Fibroblast of lung (primary cell): Measurements from ENCODE around the gene CAMK2B. TPM values are rescaled to one million over a fixed set of nuclear protein-coding genes. Genes with fewer than 3 reads are reported as not detected.

Experiments used
- DNase-seq, 2 donors: peaks; one replicate each; pipeline versions ENCODE4 v3.0.0 to v3.0.0-alpha.2; 2010; ENCODE audit warnings: low read depth in 2 of 2
- H2AFZ ChIP-seq: 2 replicates; pipeline ENCODE4 v1.5.1; 2012; ENCODE audit warnings: low read length, control low read depth, inconsistent platforms
- H3K27ac ChIP-seq: 2 replicates; pipeline ENCODE4 v1.5.1; 2011; ENCODE audit warnings: low read length, control low read depth; ENCODE audit not compliant: insufficient read depth
- H3K27me3 ChIP-seq: 2 replicates; pipeline ENCODE4 v1.5.1; 2011; ENCODE audit warnings: mild to moderate bottlenecking, low read length; ENCODE audit not compliant: control insufficient read depth, insufficient read depth
- H3K36me3 ChIP-seq: 2 replicates; pipeline ENCODE4 v1.5.1; 2011; ENCODE audit warnings: low read length; ENCODE audit not compliant: control insufficient read depth, insufficient read depth
- H3K4me1 ChIP-seq: 2 replicates; pipeline ENCODE4 v1.5.1; 2011; ENCODE audit warnings: low read length; ENCODE audit not compliant: control insufficient read depth, insufficient read depth; ENCODE audit errors: extremely low read depth
- H3K4me2 ChIP-seq: 2 replicates; pipeline ENCODE4 v1.5.1; 2011; ENCODE audit warnings: low read length, control low read depth; ENCODE audit not compliant: insufficient read depth; ENCODE audit errors: extremely low read depth
- H3K4me3 ChIP-seq, 4 experiments: fragments of 200-600 bp in 1 of 4; sonication (generic) in 1 of 4; replicated peaks in 1 of 4; 2 replicates each; pipeline ENCODE4 v1.5.1; 2011 to 2016; ENCODE audit warnings: low read length in 4 of 4, low read depth in 3 of 4, mild to moderate bottlenecking in 3 of 4, control low read depth in 2 of 4, inconsistent platforms in 1 of 4, mixed read lengths in 1 of 4; ENCODE audit not compliant: insufficient read depth in 1 of 4; ENCODE audit errors: control extremely low read depth in 1 of 4
- H3K79me2 ChIP-seq: 2 replicates; pipeline ENCODE4 v1.5.1; 2012; ENCODE audit warnings: mild to moderate bottlenecking, low read length, inconsistent platforms; ENCODE audit not compliant: control insufficient read depth, insufficient read depth
- H3K9ac ChIP-seq: 2 replicates; pipeline ENCODE4 v1.5.1; 2011; ENCODE audit warnings: mild to moderate bottlenecking, low read length, control low read depth; ENCODE audit not compliant: insufficient read depth
- H3K9me3 ChIP-seq: 2 replicates; pipeline ENCODE4 v1.5.1; 2012; ENCODE audit warnings: low read depth, low read length; ENCODE audit not compliant: control insufficient read depth, insufficient read depth
- H4K20me1 ChIP-seq: 2 replicates; pipeline ENCODE4 v1.5.1; 2011; ENCODE audit warnings: low read length; ENCODE audit not compliant: control insufficient read depth, insufficient read depth; ENCODE audit errors: extremely low read depth
- EZH2 ChIP-seq: IDR thresholded peaks from 2 replicates; pipeline ENCODE4 v1.5.1; 2012; ENCODE audit warnings: low read length, control low read depth, mild to moderate bottlenecking; ENCODE audit errors: missing control alignments
- polyA plus RNA-seq, 2 donors: library from polyadenylated mRNA; depleted of rRNA in 1 of 2; stranded (reverse) in 1 of 2; unstranded in 1 of 2; fragments of >200 nt; gene quantifications; 2 replicates each; pipeline ENCODE4 v1.2.1, GENCODE V29; 2011 to 2012; ENCODE audit warnings: missing spikeins in 1 of 2
- total RNA-seq: library from RNA; depleted of rRNA; stranded (reverse); fragments of >200 nt; gene quantifications from 2 replicates; pipeline ENCODE4 v1.2.1, GENCODE V29; 2014
- TF ChIP-seq, protein P1 (sequence below), 2 donors: IDR thresholded peaks in 1 of 2; conservative IDR thresholded peaks in 1 of 2; 1 replicate in 1 of 2; 2 replicates in 1 of 2; pipeline ENCODE4 v1.5.1; 2011 to 2012; ENCODE audit warnings: low read length in 2 of 2, control low read depth in 1 of 2, inconsistent platforms in 1 of 2, low read depth in 1 of 2, mild to moderate bottlenecking in 1 of 2

Gene CAMK2B
- total and polyA plus RNA-seq, 2 donors (not counting 1 experiment from before 2014, with no cell fraction given) = 0.06 to 0.17 TPM

DNA sequence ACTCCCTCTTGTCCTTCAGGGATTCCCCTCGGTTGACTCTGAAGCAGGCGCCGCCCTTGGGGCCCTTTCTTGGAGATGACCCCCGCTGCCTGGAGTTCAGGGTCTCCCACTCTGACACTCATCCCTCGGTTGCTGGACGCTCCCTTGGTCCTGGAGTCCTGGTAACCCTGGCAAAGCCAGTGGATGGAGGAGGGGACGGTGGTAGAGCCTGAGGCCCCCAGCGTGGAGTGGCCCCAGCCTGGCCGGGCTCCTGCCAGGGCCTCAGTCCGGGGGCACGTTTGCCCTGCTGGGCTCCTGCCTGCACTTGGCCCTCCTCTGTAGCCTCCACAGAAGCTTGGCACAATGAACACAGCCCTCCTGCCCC lies 9.3 kb upstream of the CAMK2B start:
- no peak overlapping the region for H3K27ac ChIP-seq
- H3K9ac ChIP-seq = no peak overlapping the region
- no peak for DNase-seq
- H3K4me3 ChIP-seq = no peak overlapping the region
- peaks cover 2% of the 10 kb centered on the region for H3K4me1 ChIP-seq
- no peaks in the 10 kb centered on the region for H3K79me2 ChIP-seq
- TF ChIP-seq, protein P1, sequence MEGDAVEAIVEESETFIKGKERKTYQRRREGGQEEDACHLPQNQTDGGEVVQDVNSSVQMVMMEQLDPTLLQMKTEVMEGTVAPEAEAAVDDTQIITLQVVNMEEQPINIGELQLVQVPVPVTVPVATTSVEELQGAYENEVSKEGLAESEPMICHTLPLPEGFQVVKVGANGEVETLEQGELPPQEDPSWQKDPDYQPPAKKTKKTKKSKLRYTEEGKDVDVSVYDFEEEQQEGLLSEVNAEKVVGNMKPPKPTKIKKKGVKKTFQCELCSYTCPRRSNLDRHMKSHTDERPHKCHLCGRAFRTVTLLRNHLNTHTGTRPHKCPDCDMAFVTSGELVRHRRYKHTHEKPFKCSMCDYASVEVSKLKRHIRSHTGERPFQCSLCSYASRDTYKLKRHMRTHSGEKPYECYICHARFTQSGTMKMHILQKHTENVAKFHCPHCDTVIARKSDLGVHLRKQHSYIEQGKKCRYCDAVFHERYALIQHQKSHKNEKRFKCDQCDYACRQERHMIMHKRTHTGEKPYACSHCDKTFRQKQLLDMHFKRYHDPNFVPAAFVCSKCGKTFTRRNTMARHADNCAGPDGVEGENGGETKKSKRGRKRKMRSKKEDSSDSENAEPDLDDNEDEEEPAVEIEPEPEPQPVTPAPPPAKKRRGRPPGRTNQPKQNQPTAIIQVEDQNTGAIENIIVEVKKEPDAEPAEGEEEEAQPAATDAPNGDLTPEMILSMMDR (conservative IDR thresholded peaks at IDR 0.05 in 1 of 2, IDR thresholded peaks at IDR 0.05 in 1 of 2; ENCODE audit: low read depth in 1 of 2, low read length in 2 of 2) = no peak
- no peak for TF ChIP-seq EZH2
- no peak overlapping the region for H2AFZ ChIP-seq
- no peaks in the 10 kb centered on the region for H4K20me1 ChIP-seq
- no peaks in the 10 kb centered on the region for H3K36me3 ChIP-seq
- no peaks in the 10 kb centered on the region for H3K9me3 ChIP-seq
- peaks cover 11% of the 10 kb centered on the region for H3K27me3 ChIP-seq
- H3K4me2 ChIP-seq = no peak overlapping the region

GRCh38 chr7:44333911-44334733 lies 8.7 kb upstream of the CAMK2B start:
- Histone ChIP-seq H3K4me2 (no peak overlapping the region), H3K79me2 (no peaks in the 10 kb centered on the region), H3K4me3 (no peak overlapping the region), H3K9me3 (no peaks in the 10 kb centered on the region), H3K4me1 (peaks cover 2% of the 10 kb centered on the region), H3K9ac (no peak overlapping the region), H4K20me1 (no peaks in the 10 kb centered on the region), H3K36me3 (no peaks in the 10 kb centered on the region), H3K27me3 (peaks cover 11% of the 10 kb centered on the region), H2AFZ (no peak overlapping the region), H3K27ac (no peak overlapping the region)
- TF ChIP-seq, protein P1 (conservative IDR thresholded peaks at IDR 0.05 in 1 of 2, IDR thresholded peaks at IDR 0.05 in 1 of 2; ENCODE audit: low read depth in 1 of 2, low read length in 2 of 2) = no peak
- TF ChIP-seq EZH2 = no peak
- DNase-seq = no peak

- Histone ChIP-seq H3K79me2 (no peaks in the 10 kb centered on the region), H4K20me1 (no peaks in the 10 kb centered on the region), H3K36me3 (no peaks in the 10 kb centered on the region), H3K4me1 (peaks cover 2% of the 10 kb centered on the region), H3K27ac (no peak overlapping the region), H3K9me3 (no peaks in the 10 kb centered on the region), H3K27me3 (peaks cover 10% of the 10 kb centered on the region), H3K9ac (no peak overlapping the region), H3K4me3 (no peak overlapping the region), H3K4me2 (peak overlapping the region; percentile 54), H2AFZ (peak overlapping the region; percentile 57)
- DNase-seq = no peak
- TF ChIP-seq, protein P1 (conservative IDR thresholded peaks at IDR 0.05 in 1 of 2, IDR thresholded peaks at IDR 0.05 in 1 of 2; ENCODE audit: low read depth in 1 of 2, low read length in 2 of 2) = no peak
- TF ChIP-seq EZH2 = no peak
These were observed 6.3 kb upstream of the CAMK2B start for GRCh38 chr7:44331682-44332081.
